ENCODE measurements around the gene DPYSL4. TPM values are rescaled to one million over a fixed set of nuclear protein-coding genes. Genes with fewer than 3 reads are reported as not detected.

The DPYSL4 gene
- total and polyA plus RNA-seq, 2 of the 13 experiments (the other 11 are each of a cell fraction or from before 2014, with no cell fraction given), result 0.84 to 1.2 TPM

- TF ChIP-seq NFAT5 (CRISPR knock-in tag; IDR thresholded peaks at IDR 0.05) (0 out of 2 replicates have a peak, but pooled peaks have one; percentile 56), ARID4A (CRISPR knock-in tag; IDR thresholded peaks at IDR 0.05; ENCODE audit: borderline replicate concordance) (peak; percentile 41; the same call in 1 of the 2 replicates), KAT2B (IDR thresholded peaks at IDR 0.05; ENCODE audit: borderline replicate concordance, low read depth, low read length) (no peak), PLRG1 (conservative IDR thresholded peaks at IDR 0.05) (no peak), ZNF607 (CRISPR knock-in tag; IDR thresholded peaks at IDR 0.05; ENCODE audit: borderline replicate concordance) (no peak), MBNL3 (CRISPR knock-in tag; conservative IDR thresholded peaks at IDR 0.05) (no peak), TOE1 (CRISPR knock-in tag; IDR thresholded peaks at IDR 0.05) (no peak), SP5 (CRISPR knock-in tag; IDR thresholded peaks at IDR 0.05; ENCODE audit: borderline replicate concordance, low read depth) (no peak), STAT5B (CRISPR knock-in tag; IDR thresholded peaks at IDR 0.05) (0 out of 2 replicates have a peak, but pooled peaks have one; percentile 18), PRDM15 (CRISPR knock-in tag; IDR thresholded peaks at IDR 0.05) (no peak)
- TF ChIP-seq, protein P1, sequence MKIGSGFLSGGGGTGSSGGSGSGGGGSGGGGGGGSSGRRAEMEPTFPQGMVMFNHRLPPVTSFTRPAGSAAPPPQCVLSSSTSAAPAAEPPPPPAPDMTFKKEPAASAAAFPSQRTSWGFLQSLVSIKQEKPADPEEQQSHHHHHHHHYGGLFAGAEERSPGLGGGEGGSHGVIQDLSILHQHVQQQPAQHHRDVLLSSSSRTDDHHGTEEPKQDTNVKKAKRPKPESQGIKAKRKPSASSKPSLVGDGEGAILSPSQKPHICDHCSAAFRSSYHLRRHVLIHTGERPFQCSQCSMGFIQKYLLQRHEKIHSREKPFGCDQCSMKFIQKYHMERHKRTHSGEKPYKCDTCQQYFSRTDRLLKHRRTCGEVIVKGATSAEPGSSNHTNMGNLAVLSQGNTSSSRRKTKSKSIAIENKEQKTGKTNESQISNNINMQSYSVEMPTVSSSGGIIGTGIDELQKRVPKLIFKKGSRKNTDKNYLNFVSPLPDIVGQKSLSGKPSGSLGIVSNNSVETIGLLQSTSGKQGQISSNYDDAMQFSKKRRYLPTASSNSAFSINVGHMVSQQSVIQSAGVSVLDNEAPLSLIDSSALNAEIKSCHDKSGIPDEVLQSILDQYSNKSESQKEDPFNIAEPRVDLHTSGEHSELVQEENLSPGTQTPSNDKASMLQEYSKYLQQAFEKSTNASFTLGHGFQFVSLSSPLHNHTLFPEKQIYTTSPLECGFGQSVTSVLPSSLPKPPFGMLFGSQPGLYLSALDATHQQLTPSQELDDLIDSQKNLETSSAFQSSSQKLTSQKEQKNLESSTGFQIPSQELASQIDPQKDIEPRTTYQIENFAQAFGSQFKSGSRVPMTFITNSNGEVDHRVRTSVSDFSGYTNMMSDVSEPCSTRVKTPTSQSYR (CRISPR knock-in tag; IDR thresholded peaks at IDR 0.05; ENCODE audit: borderline replicate concordance), result 0 out of 2 replicates have a peak, but pooled peaks have one; percentile 22
Observed at GRCh38 chr10:132185601-132186487, 904 bp upstream of the DPYSL4 start (continued).
